ENCODE measurements around the gene DDX3X.
"Not testable (repeated sequence)": the region's sequence is repeated elsewhere in the genome, so short reads cannot be mapped to it uniquely, and the experiment has no call there.

Gene DDX3X

DNA sequence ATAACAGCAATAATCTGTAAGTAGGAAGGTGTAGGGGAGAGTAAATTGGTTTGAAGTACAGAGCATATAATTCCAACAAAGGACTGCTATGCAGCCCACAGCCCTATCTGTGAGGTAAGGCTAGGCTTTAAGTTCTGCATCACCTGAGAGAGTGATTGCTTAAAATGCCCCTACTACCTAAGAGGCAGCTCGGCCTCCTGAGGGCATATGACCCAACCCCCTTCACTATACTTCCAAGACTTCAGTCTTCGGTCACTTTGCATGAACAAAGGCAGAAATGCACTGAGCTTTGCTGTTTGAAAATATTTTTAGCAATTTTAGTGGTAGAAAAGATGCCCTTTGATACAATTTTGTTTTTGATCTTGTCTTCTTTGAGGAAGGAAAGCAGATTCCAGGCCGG lies 4.9 kb upstream of the DDX3X start:
- no peak for DNase-seq (ENCODE audit: low spot score)

- no peak for DNase-seq (ENCODE audit: low spot score)
These were observed 2.0 kb upstream of the DDX3X start for GRCh38 chrX:41332005-41332404.

GRCh38 chrX:41332408-41333002 lies 1.5 kb upstream of the DDX3X start:
- peak; percentile 6 for DNase-seq (ENCODE audit: low spot score)

GRCh38 chrX:41333003-41333743 lies 789 bp upstream of the DDX3X start:
- DNase-seq (ENCODE audit: low spot score) = peak; percentile 79

DNA sequence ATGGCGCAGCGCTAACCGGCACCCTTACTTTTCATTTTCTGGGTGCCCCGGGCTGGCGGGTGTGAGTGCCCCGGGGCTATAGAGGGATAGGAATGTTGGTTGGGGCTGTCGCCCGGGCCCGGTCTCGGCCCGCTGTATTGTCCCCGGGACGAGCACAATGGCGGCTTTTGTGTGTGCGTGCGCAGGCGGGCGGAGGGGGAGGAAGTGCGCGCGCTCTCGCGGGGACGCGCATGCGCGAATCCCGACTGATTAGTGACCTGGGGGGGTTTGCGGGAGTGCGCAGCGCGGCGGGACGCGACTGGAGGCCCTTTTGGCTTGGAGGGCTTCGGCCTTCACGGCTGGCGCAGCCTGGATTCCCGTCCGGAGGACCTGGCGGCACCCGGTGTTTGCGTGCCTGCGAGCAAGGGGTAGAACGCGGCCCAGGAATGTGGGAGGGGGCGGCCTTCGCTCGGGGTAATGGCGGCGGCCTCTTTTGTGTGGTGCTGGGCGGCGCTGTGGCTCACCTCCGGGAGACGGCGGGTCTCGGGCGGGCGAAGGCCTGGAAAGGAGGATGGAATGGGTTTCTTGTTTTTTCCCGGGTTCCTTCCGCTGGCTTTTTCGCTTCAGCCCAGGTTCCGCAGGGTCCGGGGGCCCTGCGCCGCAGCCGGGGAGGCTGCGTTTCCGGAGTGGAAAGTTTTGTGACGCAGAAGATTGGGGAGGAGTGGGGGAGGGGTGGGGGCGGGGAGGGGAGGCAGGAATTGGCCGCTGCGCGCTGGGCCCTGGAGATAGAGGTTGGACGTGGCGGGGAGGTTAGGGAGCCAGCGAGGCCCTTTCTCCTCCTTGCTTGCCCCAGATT lies 618 bp downstream of the DDX3X start:
- DNase-seq (ENCODE audit: low spot score) = peak; percentile 92

DNA sequence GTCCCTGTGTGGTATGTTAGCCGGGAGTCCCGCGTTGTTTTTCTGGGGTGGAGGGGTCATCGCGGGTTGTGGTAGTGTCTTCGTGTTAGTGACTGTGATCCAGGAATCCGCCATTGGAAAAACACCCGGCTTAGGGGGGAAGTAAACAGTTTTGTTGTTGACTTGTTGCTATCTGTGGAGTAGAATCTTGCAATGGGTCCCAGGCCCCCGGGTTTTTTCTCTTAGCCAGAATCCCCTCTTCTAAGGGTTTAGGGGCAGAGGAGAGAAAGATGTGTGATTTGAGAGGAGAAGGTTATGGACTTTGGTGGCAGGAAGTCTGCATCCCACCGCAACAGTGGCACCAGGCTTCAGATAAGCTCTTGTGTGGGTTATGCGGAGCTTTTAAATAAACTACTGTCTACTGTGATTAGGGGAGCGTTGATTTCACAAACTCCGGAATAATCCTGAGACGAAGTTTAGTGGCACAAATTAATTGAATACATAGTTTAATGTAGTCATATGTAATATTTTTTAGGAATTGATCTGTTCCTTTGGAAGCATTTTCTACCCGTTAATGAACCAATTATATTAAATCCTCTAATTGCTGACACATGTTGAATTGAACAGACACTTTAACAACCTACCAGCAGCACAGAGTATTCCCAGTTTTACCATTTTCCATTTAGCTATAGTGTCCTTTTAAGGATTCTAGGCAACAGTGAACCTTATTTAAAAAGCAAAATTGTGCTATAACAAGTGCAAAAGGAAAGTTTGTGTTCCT lies 1.4 kb downstream of the DDX3X start:
- no peak for DNase-seq (ENCODE audit: low spot score)

DNA sequence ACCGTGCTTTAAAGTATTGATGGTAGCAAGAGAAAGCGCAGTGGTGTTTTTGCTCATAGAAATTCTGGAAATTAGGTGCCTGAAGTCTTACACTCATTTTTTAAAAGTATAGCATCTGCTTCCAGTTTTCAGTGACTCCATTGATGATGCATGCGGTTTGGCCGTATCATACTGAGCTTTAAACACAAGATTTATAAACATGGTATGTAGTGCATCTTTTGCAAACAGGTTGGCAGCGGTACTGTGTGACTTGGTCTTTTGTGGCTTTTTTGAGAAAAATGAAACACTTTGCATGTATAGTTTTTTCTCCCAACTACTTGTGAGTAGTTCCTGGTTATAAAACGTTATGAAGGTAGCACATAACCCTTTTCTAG lies 2.0 kb downstream of the DDX3X start:
- peak; percentile 23 for DNase-seq (ENCODE audit: low spot score)

GRCh38 chrX:41336447-41336846 lies 2.5 kb downstream of the DDX3X start:
- DNase-seq (ENCODE audit: low spot score) = no peak

DNA sequence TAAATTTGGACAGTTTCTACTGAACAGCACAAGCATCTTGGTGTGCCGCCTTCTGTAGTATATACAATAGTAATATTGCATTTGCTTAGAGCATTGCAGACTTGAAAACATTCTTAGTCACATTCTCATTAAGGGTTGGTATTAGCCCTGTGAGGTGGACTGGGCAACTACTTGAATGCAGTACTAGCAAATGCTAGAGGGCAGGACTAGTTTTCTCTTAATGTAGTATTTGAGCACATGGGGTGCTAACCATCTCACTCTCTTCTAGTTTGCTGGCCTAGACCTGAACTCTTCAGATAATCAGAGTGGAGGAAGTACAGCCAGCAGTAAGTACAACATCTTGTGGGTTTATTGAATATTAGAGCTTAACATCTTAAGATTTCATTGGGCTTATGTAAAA lies 3.2 kb downstream of the DDX3X start:
- no peak for DNase-seq (ENCODE audit: low spot score)

DNA sequence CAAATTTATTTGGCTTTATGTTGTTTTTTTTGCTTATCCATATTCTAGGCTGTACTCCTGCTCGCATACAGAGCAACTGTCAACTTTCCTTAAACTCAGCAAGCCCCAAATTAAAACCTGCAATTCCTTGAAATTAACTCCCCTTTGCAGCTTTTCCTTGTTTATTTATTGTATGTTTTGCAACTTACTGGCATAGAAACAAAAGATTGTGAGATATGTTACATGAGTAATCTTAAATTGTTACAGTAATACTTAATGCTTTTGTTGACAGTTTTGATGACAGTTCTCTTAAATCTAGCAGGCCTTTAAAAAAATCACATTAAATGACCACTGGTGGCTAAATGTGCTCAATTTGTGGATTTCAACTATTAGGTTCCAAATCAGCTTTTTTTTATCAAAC lies 4.5 kb downstream of the DDX3X start:
- DNase-seq (ENCODE audit: low spot score) = no peak

- DNase-seq (ENCODE audit: low spot score) = no peak
These were observed 5.2 kb downstream of the DDX3X start for GRCh38 chrX:41339148-41339547.

DNA sequence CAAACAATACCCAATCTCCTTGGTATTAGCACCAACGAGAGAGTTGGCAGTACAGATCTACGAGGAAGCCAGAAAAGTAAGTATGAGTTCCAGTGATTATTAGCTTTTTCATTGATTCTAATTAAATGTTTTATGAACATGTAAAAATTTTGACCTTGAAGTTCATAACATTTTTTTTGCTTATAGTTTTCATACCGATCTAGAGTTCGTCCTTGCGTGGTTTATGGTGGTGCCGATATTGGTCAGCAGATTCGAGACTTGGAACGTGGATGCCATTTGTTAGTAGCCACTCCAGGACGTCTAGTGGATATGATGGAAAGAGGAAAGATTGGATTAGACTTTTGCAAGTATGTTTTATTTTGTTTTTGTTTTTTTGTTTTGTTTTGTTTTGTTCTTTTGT lies 10.1 kb downstream of the DDX3X start:
- no peak for DNase-seq (ENCODE audit: low spot score)

- DNase-seq (ENCODE audit: low spot score) = no peak
These were observed 13.2 kb downstream of the DDX3X start for GRCh38 chrX:41347186-41347585.

DNA sequence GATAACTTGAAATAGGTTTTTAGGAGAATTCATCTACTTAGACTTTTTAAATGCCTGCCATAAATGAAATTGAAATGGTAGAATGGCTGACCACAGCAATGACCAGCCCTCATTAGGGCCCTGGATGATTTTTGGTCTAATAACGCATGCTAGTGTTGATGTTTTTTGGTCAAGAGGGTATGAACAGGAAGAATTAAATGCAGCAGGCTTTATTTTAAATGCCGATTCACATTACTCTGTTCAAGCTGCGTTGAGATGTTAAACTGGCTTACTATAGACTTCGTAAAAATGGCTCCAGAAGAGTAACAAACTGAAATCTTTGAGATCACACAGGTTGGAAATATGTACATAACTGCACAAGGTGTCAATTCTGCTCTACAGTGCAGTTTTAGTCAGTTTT lies 14.6 kb downstream of the DDX3X start:
- DNase-seq (ENCODE audit: low spot score) = no peak

GRCh38 chrX:41350150-41350975 lies 16.4 kb downstream of the DDX3X start:
- peak; percentile 16 for DNase-seq (ENCODE audit: low spot score)

- DNase-seq (ENCODE audit: low spot score) = no peak
These were observed 17.1 kb downstream of the DDX3X start for GRCh38 chrX:41350976-41351569.

DNA sequence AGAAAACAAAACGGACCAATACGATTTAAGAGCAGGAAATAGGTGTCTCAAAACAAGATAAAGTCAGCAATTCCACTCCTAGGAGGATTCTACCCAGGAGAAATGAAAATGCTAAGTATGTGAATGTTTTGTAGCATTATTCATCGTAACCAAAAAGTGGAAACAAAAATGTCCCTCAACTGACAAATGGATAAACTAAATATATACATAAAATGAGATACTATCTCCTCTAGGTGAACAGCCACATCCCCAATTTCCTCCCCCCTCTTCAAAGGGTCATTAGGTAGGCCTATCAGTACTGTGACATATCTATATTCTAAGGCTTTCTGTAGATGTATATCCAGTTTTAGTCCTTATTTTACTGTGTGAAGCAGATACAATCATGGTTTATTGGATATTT lies 18.0 kb downstream of the DDX3X start:
- no peak for DNase-seq (ENCODE audit: low spot score)

DNA sequence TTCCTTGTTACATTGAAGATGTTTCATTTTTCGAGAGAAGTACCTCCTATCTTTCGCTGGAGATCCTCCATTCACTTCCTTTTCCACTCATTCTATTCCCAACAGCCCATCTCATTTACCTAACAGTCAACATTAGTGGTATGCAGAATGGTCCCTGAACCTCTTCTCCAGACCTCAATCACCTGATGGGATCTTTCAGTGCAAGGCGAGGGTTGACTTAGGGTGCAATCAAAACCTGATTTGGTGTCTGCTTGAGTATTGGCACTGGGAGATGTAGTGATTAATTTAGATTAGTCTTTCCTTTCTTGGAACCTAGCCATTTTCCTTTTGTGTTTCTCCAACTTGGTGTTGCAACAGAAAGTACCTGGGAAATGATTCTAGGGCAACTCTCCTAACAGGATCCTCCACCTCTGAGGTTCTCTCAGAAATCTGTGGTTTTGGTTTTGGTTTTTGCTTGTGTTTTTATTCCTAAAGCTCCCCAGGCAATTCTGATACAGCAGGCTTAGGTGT lies 18.4 kb downstream of the DDX3X start:
- no peak for DNase-seq (ENCODE audit: low spot score)

- no peak for DNase-seq (ENCODE audit: low spot score)
These were observed 20.0 kb downstream of the DDX3X start for GRCh38 chrX:41353985-41354384.

DNA sequence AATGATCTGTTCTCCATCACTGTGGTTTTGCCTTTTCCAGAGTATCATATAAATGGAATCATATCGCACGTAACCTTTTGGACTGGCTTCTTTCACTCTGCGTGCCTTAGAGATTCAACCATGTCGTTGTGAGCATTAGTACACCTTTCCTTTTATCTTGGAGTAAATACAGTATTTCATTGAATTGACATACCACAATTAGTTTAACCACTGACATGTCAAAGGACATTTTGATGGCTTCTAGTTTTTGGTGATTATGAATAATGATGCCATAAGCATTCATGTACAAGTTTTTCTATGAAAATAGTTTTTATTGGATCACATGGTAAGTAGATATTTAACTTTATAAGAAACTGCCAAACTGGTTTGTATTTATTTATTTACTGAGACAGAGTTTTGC lies 35.2 kb downstream of the DDX3X start:
- no peak for DNase-seq (ENCODE audit: low spot score)

GRCh38 chrX:41371575-41371974 lies 37.6 kb downstream of the DDX3X start:
- not testable (repeated sequence) for DNase-seq (ENCODE audit: low spot score)
